Posterior vena cava (tissue), 2 donors: ENCODE measurements around the gene BCAM. TPM values are rescaled to one million over a fixed set of nuclear protein-coding genes. Genes with fewer than 3 reads are reported as not detected.
"Not testable (repeated sequence)": the region's sequence is repeated elsewhere in the genome, so short reads cannot be mapped to it uniquely, and the experiment has no call there.

Experiments
- DNase-seq: peaks from one replicate; pipeline ENCODE4 v3.0.0-alpha.2; 2020; ENCODE audit warnings: low spot score
- intact Hi-C, 2 donors: fragments of 100-400 bp; cut with DNase I; formaldehyde crosslinking; loops; one replicate each; pipeline versions ENCODE4 v1.14.1 to v1.14.2; 2022 to 2023
- total RNA-seq, 2 donors: library from RNA; stranded (reverse); fragmentation: NEBNext Ultra II Directional; extraction: Animal tissue kit (Norgen Biotek cat#: 25700); gene quantifications; one replicate each; pipeline ENCODE4 v1.2.1, GENCODE V29; 2021
- donor health status: DM: yes; HTN: yes; CAD: no.
- donor health status: DM: yes; HTN: yes; CAD: no.

BCAM gene
- total RNA-seq, 2 donors from 2014 or later = 49.6 to 53.8 TPM

- DNase-seq = no peak
- intact Hi-C loops = no loop called here
Measured at GRCh38 chr19:44813070-44813840, 4.4 kb downstream of the BCAM start.

DNA sequence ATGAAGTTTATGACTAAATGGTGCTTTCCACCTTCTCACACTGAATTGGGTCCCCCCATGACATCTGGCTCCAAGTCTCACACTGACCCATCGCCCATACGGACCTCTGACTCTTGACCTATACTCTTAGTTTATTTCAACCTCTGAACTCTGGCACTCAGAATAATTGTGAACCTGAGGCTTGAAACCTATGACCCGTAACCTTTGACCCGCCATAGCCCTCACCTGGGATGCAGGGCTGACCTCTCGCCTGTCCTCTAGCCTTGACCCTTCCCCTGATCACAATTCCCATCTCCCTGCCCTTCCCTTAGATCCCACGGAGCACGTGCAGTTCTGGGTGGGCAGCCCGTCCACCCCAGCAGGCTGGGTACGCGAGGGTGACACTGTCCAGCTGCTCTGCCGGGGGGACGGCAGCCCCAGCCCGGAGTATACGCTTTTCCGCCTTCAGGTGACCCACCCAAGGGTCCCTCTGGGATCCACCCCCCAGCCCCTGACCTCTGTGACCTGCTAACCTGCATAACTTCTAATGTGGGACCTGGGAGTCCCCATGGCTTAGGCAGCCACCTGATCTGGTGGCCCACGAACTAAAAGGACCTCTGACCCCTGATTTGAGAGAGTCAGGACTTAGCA is 5.1 kb downstream of the BCAM start:
- DNase-seq = no peak

DNA sequence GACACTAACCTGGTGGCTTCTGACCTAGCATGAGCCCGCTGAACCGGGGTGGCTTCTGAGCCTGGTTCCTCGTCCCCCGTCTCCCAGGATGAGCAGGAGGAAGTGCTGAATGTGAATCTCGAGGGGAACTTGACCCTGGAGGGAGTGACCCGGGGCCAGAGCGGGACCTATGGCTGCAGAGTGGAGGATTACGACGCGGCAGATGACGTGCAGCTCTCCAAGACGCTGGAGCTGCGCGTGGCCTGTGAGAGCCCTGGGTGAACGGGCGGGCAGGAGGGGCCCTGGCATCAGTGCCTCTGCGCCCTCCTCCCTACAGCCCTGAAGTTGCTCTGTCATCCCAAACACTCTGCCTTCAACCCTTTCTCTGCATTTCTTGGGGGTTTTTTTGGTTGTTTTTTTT is 5.6 kb downstream of the BCAM start:
- intact Hi-C loops = no loop called here
- DNase-seq = no peak

More for the DNA sequence above, 5.1 kb downstream of the BCAM start:
- intact Hi-C loops = no loop called here

GRCh38 chr19:44816301-44816700 is 7.4 kb downstream of the BCAM start:
- intact Hi-C loops = no loop called here

DNA sequence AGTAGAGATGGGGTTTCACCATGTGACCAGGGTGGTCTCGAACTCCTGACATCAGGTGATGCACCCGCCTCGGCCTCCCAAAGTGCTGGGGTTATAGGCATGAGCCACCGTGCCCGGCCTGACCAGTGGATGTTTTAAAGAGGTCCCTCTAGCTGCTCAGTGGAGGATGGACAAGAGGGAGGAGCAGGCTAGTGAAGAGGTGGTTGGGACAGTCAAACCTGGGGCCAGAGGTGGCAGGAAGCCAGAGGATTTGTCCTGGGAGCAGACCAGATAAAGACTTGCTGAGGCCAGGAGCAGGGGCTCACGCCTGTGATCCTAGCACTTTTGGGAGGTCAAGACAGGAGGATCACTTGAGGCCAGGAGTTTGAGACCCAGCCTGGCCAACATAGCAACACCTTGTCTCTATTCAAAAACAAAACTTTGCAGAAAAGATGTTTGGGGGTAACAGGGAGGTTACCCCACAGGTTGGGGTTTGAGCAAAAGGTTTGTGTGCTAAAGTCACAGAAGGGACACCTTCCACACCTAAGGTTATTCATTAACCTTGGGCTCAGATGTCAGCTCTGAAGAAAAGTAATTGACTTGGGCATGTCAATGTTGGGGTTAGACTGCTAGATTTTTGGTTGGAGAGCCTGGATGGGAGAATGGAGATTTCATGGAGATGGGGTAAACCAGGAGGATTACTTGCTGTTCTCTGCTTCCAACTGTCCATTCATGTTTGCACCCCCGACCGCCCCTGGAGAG is 9.0 kb downstream of the BCAM start:
- intact Hi-C loops = no loop called here

More at GRCh38 chr19:44816301-44816700, 7.4 kb downstream of the BCAM start:
- DNase-seq = no peak

GRCh38 chr19:44818466-44819031 is 9.6 kb downstream of the BCAM start:
- intact Hi-C loops = no loop called here
- no peak for DNase-seq

More for the DNA sequence above, 9.0 kb downstream of the BCAM start:
- DNase-seq = no peak

DNA sequence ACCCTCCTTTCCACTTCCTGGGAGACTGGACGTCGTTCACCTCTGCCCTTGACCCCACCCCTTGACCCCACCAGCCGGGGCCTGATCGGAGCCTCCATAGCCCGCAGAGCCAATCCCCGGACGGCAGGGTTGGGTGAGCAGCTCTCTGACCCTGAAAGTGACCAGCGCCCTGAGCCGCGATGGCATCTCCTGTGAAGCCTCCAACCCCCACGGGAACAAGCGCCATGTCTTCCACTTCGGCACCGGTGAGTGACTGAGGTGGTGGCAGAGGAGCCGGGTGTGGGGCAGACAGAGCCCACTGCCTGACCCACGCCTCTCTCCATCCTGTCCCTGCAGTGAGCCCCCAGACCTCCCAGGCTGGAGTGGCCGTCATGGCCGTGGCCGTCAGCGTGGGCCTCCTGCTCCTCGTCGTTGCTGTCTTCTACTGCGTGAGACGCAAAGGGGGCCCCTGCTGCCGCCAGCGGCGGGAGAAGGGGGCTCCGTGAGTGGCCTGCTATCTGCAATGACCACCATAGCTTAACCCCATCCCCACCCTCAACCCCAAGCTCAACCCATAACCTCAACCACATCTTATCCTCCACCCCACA is 10.4 kb downstream of the BCAM start:
- no peak for DNase-seq
- intact Hi-C loops = no loop called here

DNA sequence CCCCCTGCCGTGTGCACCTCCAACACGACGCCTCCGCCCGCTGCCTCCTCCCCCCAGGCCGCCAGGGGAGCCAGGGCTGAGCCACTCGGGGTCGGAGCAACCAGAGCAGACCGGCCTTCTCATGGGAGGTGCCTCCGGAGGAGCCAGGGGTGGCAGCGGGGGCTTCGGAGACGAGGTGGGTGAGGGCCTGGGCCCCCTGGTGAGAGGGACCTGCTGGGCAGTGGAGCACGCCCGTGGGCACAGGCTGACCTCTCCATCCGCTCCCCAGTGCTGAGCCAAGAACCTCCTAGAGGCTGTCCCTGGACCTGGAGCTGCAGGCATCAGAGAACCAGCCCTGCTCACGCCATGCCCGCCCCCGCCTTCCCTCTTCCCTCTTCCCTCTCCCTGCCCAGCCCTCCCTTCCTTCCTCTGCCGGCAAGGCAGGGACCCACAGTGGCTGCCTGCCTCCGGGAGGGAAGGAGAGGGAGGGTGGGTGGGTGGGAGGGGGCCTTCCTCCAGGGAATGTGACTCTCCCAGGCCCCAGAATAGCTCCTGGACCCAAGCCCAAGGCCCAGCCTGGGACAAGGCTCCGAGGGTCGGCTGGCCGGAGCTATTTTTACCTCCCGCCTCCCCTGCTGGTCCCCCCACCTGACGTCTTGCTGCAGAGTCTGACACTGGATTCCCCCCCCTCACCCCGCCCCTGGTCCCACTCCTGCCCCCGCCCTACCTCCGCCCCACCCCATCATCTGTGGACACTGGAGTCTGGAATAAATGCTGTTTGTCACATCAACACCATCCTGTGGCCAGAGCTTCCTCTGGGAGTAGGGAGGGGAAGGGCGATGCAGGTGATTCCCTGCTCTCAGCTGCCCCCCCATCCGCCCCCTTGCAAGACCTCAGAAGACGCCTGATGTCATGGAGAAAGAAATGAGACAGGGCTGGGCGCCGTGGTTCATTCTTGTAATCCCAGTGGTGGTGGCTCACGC is 12.0 kb downstream of the BCAM start:
- no peak for DNase-seq
- intact Hi-C loops = no loop called here

DNA sequence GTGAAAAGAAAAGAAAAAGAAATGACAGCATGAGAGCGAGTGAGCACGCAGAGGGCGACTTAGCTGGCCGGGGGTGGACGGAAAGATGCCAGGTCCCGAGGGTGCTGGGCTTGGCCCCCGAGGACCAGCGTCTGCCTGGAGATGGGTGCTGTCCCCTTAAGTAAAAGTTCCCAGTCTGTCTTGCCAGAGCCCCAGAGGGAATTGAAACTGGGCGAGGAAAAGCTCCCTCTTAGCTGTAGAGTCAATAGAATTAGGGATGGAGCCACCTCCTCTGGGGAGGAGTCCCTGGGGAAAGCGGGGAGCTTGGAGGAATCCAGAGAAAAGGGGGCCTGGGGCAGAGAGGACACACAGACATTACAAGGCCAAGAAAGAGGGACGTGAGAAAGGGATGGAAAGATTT is 13.3 kb downstream of the BCAM start:
- intact Hi-C loops = no loop called here
- no peak for DNase-seq

- DNase-seq = no peak
- intact Hi-C loops = no loop called here
Measured at GRCh38 chr19:44822670-44823372, 13.9 kb downstream of the BCAM start.

GRCh38 chr19:44823373-44823698 is 14.4 kb downstream of the BCAM start:
- intact Hi-C loops = no loop called here
- no peak for DNase-seq

DNA sequence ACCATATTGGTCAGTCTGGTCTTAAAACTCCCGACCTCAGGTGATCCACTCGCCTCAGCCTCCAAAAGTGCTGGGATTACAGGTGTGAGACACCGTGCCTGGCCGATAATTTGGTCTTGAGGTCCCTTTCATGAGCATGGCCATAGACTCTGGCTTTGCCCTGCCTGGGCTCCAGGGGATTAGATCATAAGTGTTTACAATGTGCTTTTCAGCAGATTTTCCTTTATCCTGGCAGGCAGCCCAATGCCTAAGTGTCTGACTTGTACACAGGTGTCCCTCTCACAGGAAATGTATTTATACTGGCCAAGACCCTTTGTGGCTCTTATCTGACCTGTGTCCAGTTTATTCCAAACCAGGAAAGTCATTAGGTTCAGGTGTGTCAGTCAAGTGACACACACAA is 15.9 kb downstream of the BCAM start:
- intact Hi-C loops = no loop called here
- DNase-seq = no peak

DNA sequence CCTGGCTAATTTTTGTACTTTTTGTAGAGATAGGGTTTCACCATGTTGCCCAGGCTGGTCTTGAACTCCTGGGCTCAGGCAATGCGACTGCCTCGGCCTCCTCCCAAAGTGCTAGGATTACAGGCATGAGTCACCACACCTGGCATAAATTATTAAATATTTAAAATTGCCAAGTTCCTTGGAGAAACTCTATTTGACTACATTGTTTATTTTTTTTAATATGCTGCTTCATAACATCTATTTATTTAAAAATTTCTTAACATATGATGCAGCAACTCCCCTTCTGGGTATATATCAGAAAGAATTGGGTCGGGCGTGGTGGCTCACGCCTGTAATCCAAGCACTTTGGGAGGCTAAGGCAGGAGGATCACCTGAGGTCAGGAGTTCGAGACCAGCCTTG is 24.0 kb downstream of the BCAM start:
- intact Hi-C loops, DNase-seq: not testable (repeated sequence)

- DNase-seq = not testable (repeated sequence)
Measured at GRCh38 chr19:44834399-44834798, 25.5 kb downstream of the BCAM start.

DNA sequence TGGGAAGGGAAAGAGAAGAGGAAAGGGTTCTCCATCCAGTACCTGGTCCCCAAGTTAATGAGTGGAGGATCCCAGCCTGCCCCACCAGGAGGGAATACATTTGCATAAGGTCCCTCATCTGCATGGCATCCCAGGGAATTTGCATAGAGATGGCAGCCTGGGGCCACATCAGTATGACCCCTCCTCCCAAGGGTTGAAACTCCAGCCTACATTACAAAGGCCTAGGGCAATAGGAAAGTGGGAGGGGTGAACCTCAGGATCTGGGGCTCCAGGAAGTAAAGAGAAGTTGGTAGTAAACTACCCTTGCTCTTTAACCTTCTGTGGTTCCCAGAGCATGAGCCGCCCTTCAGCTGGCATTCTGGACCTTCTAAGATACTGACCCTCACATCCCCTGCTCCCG is 30.4 kb downstream of the BCAM start:
- intact Hi-C loops = loop anchor here in 1 of 2 donors (1.0 kb wide), 1 partner anchor 49 kb away; no protein-coding TSS in a partner anchor
- no peak for DNase-seq

More at GRCh38 chr19:44834399-44834798, 25.5 kb downstream of the BCAM start:
- intact Hi-C loops = not testable (repeated sequence)

DNA sequence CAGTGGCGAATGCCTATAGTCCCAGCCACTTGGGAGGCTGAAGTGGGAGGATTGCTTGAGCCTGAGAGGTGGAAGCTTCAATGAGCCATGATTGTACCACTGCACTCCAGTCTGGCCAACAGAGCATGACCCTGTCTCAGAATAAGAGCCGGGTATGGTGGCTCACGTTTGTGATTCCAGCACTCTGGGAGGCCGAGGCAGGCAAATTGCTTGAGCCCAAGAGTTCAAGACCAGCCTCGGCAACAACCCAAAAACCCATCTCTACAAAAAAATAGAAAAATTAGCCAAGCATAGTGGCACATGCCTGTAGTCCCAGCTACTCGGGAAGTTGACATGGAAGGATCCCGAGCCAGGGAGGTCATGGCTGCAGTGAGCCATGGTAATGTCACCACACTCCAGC is 31.9 kb downstream of the BCAM start:
- intact Hi-C loops = loop anchor here in 1 of 2 donors (5.0 kb wide), 1 partner anchor 34 kb away; the partner anchor contains the start of gene BCAM
- DNase-seq = no peak

DNA sequence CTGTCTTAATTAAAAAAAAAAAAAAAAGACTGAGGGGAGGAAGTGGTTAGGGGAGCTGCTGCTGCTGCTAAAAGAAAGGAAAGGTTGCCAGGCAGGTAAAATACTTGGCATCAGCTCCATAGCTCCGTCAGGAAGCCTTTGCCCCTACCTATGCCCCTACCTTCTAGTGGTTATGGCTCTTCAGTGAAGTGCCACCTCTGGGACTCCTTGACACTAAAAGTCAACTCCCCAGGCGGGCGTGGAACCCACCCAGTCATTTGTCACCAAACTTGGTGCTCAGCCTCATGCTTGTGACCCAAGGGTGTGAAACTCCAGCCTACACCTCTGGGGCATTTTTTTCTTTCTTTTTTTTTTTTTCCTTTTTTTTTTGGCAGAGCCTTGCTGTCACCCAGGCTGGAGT is 32.3 kb downstream of the BCAM start:
- intact Hi-C loops = loop anchor here in 1 of 2 donors (5.0 kb wide), 1 partner anchor 34 kb away; the partner anchor contains the start of gene BCAM
- DNase-seq = no peak

GRCh38 chr19:44845286-44845611 is 36.3 kb downstream of the BCAM start:
- DNase-seq = no peak
- intact Hi-C loops = loop anchor here in 1 of 2 donors (2.0 to 5.0 kb wide), 2 partner anchors 46 to 47 kb away; partner anchors contain the start of gene TOMM40
